Stimulated activated CD8-positive, alpha-beta memory T cell treated with anti-CD3 and anti-CD28 coated beads, Interleukin-12 subunit alpha, Interleukin-12 subunit beta, amount 100 ng/mL, for 1 hour (primary cell): ENCODE measurements around the gene NADSYN1.

Source experiments
- DNase-seq: peaks from one replicate; pipeline ENCODE4 v3.0.0-alpha.2; 2020; ENCODE audit warnings: low read depth

Gene NADSYN1

DNA sequence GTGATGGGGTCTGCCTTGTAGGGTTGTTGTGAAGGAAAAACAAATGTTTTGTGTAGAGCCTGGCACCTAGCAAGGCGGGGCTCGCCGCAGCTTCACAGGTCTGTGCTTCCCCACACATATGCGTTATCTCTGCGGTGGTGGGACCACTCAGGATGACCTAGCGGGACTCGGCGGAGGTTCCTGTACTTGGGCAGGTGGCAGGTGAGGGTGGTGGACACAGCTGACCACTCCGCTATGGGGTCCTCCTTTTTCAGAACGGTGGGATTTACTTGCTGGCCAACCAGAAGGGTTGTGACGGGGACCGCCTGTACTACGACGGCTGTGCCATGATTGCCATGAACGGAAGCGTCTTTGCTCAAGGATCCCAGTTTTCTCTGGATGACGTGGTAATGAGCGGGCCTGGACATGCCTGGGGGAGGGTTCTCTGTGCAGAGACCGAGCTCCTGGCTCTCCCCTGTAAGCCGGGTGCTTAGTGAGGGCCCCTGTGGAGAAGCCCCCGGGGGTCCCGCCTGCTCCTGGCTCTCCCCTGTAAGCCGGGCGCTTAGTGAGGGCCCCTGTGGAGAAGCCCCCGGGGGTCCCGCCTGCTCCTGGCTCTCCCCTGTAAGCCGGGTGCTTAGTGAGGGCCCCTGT, 21.3 kb downstream of the NADSYN1 start:
- DNase-seq: no peak

DNA sequence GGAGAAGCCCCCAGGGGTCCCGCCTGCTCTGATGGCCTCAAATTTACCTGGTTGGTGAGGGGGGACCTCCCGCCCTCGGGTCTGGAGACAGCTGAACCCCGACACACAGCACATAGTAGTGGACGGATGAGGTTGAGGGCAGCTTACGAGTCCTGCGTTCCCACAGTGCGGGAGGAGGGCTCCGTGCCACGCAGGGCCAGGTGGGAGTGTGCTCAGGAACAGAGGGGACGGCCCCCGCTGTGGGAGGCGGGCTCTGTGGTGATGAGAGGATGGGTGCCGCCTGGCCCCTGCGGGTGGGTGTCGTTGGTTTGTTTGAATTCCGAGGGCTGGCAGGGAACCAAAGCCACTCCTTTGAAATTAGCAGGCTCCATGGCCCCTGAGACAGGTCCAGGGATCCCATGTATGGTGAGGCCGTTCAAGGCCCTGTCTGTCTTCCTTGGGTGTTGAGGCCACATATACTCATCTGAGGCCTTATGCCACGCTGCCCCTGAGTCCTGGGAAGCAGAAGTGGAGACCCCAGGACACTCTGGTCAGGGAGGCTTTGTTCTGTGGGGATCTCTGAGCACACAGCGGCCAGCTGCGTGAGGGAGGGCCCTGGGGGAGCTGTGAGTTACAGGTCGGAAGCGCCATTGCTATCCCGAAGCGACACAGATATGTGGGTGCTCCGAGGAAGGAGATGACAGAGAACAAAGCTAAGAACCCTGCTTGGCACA, 21.9 kb downstream of the NADSYN1 start:
- DNase-seq: no peak

DNA sequence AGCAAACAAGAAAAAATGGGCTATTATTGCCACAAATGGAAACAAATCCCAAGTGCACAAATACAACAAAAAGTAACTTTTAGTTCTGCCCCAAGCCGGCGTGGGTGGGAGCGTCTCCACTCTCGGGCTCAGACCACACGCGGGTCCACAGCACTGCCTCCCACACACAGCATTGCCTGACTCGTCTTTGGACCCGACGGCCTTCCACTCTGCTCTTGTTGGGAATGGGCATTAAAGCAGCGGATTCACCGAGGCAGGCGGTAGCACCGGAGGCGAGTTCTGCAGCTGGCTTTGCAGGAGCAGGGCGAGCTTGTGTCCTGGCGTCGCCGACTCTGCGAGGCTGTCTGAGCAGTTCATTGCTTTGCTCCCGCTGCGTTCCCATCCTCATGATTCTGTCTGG, 23.0 kb downstream of the NADSYN1 start:
- no peak for DNase-seq

DNA sequence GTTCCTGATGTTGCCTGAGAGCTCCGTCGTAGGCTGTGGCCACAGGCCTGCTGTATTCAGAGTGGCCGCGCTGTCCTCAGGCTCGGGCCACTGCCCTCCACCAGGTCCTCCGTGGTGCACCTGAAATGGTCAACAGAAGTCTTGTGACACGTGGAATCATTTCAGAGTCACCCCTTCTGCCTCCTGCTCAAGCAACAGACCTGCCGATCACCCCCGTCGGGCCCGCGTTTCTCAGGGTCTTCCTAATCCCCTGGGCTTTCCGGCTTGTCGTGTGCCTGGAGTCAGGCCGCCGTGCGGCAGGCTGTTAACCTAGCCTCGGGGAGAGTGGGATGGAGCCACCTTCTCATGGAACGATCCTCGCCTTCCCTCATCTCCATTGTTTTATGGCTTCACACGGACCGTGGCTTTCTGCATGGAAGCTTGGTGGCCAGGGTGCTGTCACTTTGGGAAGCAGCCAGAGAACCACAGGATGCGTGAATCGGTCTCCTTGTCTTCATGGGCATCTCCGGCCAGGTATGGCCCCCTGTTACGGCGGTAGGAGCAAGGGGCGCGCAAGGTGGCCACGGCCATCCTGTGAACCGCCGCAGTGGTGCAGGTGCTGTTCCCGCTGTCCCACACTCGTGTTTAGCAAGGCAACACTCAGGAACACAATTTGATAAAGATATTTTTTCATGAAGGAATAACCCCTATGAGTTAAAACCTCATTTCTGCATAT, 24.1 kb downstream of the NADSYN1 start:
- no peak for DNase-seq

DNA sequence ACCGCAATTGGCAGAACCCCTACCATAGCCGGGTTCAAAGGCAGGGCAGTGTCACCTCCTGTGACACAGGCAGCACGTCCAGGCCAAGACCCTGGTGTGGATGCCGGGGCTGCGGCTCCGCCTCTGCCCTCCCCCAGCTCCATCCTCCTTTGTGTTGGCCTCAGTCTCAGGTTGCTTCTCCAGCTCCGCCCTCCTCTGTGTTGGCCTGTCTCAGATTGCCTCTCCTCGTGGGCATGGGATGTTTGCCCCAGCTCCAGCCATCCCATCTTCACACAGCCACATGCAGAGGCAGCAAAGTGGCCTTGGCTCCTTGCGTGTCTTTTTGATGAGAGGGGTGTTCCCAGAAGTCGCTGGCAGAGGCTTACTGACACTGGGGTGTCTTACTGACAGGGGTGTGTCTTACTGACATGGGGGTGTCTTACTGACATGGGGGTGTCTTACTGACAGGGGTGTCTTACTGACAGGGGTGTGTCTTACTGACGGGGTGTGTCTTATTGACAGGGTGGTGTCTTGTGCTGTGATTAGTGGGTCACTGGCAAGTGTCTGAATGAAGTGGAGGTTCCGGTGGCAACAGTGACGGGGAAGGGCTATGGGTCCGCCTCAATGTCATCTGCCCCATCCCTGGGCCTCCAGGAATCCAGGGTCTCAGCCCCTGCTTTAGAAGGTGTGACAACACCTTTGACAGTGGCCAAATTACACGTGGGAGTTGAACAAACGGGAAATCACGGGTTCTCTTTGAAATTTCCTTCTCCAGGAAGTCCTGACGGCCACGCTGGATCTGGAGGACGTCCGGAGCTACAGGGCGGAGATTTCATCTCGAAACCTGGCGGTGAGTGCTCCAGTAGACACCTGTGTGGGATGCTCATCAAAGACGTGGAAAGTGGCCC, 24.9 kb downstream of the NADSYN1 start:
- DNase-seq: no peak

DNA sequence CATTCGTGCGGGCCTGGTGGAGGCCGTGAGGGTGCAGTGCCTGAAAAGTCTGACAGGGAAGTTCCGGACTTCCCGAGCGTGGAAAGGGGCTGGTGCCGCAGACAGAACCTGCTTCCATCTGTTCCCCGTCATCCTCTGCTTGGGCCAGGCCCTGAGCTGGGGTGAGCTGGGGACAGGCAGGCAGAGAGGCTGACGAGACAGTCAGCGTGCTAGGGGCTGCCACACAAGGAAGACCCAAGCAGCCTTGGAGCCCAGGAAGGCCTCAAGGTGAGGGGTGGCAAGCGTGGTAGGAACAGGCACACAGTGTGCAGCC, 25.5 kb downstream of the NADSYN1 start:
- no peak for DNase-seq

DNA sequence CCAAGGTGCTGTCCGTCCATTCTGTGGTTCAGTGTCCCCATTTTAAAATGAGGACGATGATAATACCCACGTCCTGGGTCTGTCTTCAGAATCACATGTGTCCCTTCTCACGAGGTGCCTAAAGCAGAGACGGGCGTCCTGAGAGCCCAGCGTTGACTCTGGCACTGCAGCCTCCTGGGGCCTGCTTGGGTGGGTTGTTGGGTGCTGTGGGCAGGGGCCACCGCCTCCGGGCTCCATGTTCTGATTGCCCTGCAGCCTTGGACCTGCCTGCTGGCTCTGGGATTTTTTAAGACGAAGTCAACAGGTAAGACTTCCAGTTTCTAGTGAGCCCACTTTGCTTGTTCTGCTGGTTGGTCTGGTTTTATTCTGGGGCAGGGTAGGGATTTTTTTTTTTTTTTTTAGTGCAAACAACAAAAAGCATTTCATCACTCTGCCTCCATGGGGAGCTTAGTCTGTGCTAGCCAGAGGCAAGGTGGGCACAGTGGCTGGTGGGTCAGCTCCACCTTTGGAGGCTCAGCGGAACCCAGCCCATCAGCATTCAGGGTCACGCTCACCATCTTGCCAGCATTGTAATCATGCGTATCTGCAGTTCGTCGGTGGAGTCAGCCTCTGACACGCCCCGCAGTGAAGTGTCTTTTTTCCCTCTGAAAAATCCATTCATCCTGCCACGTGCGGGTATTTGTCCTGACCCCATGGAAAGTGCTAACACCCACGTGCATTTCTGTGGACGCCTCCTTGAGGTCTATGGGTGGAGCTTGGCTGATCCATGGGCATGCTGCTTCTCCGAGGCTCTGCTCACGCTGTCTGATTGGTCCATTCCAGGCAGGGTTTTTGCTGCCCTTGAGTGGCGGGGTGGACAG, 28.3 kb downstream of the NADSYN1 start:
- DNase-seq: no peak

DNA sequence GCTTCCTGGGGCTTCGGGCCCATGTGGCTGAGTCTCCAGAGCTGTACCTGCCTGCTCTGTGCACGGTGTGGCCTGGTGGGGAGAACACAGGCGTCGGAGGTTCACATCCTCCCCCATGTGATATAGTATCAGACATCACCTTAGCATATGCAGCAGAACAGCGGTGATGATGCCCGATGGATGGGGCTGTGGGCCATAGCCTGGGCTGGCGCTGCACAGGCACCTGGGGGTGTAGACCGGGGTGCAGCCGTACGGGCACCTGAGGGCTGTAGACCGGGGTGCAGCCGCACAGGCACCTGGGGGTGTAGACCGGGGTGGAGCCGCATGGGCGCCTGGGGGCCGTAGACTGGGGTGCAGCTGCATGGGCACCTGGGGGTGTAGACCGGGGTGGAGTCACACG, 29.2 kb downstream of the NADSYN1 start:
- DNase-seq: no peak

DNA sequence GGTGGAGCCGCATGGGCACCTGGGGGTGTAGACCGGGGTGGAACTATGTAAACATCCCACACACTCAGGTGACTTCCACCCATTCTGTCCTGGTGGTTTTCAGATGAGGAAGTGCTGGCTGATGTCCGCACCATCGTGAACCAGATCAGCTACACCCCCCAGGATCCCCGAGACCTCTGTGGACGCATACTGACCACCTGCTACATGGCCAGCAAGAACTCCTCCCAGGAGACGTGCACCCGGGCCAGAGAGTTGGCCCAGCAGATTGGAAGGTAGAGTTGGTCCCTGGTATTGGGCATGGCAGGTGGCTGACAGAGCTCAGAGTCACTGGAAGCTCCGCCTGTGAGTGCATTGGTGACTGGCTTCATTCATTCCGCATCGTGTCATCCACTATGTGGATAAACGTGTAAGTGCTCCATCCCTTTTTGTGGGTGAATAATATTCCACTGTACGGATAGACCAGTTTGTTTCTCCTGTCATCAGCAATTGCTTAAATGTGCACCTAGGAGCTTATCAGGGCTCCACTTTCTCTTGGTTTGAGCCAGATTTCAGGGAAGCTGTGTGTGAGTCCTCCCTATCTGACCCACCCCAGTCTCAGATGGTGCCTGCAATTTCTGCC, 29.9 kb downstream of the NADSYN1 start:
- no peak for DNase-seq

DNA sequence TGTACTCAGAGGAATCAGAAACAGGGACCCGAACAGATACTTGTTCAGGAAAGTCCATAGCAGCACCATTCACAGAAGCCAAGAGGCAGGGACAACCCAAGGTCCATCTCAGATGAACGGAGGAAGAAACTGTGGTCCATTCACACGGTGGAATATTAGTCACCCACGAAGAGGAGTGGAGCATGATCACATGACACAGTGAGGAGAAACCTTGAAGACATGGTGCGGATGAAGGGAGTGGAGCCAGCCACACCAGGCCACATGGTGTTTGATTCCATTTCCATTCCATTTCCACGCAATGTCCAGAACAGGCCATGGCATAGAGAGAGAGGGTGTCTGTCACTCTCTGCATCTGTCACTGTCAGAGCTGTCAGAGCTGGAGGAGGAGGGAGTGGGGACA, 30.7 kb downstream of the NADSYN1 start:
- no peak for DNase-seq

DNA sequence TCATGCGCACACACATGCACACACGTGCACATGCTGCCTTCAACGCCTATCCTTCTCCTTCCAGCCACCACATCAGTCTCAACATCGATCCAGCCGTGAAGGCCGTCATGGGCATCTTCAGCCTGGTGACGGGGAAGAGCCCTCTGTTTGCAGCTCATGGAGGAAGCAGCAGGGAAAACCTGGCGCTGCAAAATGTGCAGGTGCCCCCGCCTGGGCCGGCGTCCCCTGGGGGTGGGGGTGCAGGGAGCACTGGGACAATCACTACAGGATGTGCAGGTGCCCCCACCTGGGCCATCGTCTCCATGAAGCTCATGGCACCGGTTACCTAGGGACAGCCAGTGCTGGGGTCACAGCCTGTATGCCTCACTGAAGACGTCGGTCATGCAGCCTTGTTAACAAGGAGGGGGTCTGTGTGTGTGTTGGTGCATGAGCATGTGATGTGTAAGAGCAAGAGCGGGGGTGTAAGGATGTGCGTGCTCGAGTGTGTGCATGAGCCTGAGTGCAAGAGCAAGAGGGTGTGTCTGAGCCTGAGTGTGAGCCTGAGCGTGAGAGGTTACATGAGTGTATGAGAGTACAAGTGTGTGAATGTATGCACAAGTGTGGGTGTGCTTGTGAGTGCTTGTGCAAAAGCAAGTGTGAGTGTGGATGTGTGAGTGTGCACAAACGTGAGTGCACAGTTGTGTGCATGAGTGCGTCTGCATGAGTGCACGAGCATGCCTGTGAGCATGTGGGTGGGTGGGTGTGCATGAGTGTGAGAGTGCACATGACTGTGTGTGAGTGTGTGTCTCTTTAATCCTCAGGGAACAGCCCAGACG, 31.5 kb downstream of the NADSYN1 start:
- no peak for DNase-seq

DNA sequence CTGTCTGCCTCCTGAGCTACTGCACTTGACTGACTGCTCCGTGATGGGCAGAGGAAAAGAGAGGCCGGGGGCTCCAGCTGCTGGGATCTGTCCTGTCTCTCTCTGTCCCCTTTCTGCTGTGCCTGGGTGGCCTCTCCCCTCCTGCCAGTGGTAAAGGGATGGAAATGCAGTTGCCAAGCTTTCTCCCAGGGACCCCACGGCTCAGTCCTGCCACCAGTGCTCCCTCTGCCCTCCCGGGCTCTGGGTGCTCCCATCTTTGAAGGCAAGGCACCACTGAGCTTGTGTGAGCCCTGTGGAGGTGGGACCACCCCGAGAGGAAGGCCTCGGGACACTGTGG, 32.0 kb downstream of the NADSYN1 start:
- no peak for DNase-seq

DNA sequence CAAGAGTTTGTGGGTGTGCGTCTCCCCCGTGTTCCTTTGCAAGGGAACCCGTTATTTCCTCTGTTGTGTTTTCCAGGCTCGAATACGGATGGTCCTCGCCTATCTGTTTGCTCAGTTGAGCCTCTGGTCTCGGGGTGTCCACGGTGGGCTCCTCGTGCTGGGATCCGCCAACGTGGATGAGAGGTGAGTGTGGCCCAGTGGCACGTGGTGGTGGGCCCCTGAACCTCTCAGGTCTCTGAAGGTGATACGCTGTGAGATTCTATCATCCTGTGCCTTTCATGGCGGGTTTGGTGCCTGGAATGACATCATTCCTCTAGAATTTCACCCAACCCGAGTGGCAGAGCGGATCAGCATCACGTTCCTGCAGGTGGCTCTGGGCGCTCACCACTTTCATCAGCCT, 32.5 kb downstream of the NADSYN1 start:
- DNase-seq: no peak

DNA sequence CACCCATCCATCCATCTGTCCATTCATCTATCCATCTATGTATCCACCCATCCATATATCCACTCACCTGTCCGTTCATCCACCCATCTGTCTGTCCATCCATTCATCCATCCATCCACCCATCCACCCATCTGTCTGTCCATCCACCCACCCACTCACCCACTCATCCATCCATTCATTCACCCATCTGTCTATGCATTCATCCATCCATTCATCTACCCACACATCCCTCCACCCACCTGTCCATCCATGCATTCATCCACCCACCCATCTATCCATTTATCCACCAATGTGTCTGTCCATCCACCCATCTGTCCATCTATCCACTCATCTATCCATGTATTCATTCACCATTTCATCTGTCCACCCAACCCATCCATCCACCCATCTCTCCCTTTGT, 33.3 kb downstream of the NADSYN1 start:
- no peak for DNase-seq

DNA sequence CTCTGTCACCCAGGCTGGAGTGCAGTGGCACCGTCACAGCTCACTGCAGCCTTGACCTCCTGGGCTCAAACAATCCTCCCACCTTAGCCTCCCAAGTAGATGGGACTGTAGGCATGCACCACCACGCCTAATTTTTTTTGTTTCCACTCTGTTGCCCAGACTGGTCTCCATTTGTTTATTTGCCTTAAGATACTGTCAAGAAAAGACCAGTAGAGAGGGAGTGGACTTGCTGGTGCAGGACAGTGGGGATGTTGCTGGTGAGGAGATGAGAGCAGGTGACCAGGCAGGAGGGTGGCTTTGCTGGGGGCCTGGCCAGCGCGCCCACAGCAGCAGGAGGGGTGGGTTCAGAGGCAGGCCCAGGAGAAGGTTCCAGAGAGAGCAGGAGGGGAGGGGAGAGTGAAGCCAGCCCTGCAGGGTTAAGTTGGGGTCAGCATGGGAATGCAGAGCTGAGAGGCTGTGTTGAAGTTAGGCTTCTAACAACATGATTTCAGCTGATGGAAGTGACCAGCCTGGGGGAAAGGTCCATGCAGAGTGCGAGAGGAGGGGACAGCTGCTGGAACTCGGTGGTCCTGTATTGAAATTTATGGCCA, 35.8 kb downstream of the NADSYN1 start:
- DNase-seq: no peak

DNA sequence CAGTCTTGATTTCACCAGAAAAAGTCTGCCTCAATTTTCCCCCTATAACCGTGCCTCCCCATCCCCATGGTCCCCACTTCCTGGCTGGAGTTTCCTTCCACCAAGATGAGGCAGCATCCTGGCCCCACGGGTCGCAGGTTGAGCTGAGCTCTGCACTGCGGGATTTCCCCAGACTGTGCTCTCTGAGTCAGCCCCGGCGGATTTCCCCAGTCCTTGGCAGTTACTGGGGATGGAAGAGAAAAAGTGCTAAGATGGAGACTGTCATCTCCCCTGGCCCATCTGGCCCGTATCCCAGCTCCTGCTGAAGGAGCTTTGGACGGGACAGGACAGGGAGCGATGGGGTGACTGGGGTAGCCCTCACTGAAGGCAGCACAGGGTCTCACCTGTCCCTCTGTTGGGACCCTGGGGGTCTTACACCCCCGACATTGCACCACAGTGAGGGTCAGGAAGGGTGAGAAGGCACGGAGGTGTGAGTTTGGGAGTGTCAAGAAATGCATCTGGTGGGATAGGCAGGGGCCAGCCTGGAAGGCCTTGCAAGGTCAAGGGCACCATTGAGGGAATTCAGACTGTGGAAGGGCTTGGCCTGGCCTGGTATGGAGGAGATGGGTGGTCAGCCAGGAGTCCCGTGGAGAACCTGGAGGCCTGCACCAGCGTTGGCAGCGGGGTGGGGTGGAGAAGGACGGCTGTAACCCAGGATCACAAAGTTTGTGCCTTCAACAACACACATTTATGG, 36.5 kb downstream of the NADSYN1 start:
- DNase-seq: no peak

DNA sequence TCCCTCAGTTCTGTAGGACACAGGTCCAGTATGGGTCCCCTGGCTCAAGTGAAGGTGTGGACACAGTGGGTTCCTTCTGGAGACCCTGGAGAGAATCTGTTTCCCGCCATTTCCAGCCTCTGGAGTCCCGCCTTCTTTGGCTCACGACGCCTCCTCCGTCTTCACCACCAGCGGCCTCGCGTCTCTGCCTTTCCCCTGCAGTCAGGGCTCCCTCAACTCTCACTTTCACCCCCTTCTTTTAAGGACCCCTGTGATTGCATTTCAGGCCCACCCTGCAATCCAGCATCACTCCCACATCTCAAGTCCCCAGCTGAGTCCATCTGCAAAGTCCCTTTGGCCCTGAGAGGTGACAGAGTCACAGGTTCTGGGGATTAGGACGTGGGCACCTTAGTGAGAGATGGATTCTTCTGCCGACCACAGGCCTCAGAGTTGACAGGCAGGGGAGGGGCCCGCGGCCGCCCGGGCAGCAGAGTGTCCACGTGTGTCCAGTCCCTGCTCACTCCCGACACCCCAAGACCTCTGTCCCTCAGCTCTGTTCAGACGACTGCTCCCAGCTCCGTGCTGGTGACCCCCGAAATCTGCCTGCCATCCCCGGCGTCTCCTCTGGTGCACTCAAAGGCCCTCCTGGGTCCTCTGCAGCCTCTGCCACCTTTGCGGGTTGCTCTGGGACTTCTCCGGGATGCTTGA, 37.2 kb downstream of the NADSYN1 start:
- no peak for DNase-seq

DNA sequence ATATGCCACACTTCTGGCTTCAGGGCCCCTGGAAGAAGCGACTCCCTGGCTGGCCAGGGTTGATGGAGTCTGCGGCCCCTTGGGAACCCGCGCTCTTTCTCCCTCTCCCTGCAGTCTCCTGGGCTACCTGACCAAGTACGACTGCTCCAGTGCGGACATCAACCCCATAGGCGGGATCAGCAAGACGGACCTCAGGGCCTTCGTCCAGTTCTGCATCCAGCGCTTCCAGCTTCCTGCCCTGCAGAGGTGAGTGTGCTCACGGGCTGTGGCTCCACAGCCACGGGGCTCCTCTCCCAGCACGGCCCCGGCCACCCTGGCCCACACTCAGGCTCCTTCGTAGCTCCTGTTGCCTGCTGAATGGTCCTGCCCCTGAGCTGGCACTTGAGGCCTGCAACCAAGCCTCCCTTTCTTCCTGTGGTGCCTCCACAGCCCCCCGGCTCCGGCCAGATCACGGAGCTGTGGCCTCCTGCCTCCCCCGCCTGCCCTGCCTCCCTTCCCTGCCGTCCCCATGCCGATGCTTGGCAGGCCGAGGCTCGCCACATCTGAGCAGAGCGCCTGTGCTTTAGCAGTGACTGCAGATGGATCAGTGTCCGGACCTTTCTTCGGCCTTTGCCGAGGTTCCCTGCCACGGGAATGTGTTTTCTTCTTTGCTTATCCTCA, 37.9 kb downstream of the NADSYN1 start:
- DNase-seq: no peak
